Common myeloid progenitor, CD34-positive (primary cell): ENCODE measurements around the gene FAT2.

ENCODE experiments used
- CTCF ChIA-PET: fragments of 350-600 bp; sonication (Branson Sonifier 250); formaldehyde crosslinking; loops from one replicate; lab custom pipeline; 2021; ENCODE audit warnings: antibody characterized with exemption; lab: Charles Lee
- POLR2A ChIA-PET: fragments of 350-600 bp; sonication (Branson Sonifier 250); formaldehyde crosslinking; loops from one replicate; lab custom pipeline; 2021; ENCODE audit warnings: antibody characterized with exemption; lab: Charles Lee
- DNase-seq, 3 donors: peaks; one replicate each; pipeline versions ENCODE4 v3.0.0 to v3.0.0-alpha.2; 2013
- H3K27ac ChIP-seq, 2 experiments: 1 replicate in 1 of 2; 2 replicates in 1 of 2; pipeline ENCODE4 v1.7.0; 2013; ENCODE audit warnings: inconsistent platforms in 2 of 2, low read length in 2 of 2, mild to moderate bottlenecking in 2 of 2, low read depth in 1 of 2, moderate library complexity in 1 of 2; ENCODE audit not compliant: severe bottlenecking in 2 of 2, insufficient read depth in 1 of 2, poor library complexity in 1 of 2
- H3K27me3 ChIP-seq, 5 experiments: replicated peaks in 2 of 5; 1 replicate in 3 of 5; 2 replicates in 2 of 5; pipeline versions ENCODE4 v1.6.1 to v1.7.0; 2013; ENCODE audit warnings: low read length in 4 of 5, mild to moderate bottlenecking in 2 of 5, moderate library complexity in 2 of 5, inconsistent platforms in 1 of 5; ENCODE audit not compliant: insufficient read depth in 5 of 5, control insufficient read depth in 4 of 5
- H3K36me3 ChIP-seq, 4 experiments: 1 replicate in 2 of 4; 2 replicates in 2 of 4; pipeline versions ENCODE4 v1.6.1 to v1.7.0; 2013; ENCODE audit warnings: low read length in 3 of 4, control low read depth in 1 of 4, mild to moderate bottlenecking in 1 of 4; ENCODE audit not compliant: control insufficient read depth in 4 of 4, insufficient read depth in 4 of 4
- H3K4me1 ChIP-seq, 4 experiments: 1 replicate in 3 of 4; 2 replicates in 1 of 4; pipeline versions ENCODE4 v1.6.1 to v1.7.1; 2013; ENCODE audit warnings: low read length in 3 of 4, mild to moderate bottlenecking in 3 of 4, control low read depth in 1 of 4, inconsistent platforms in 1 of 4, moderate library complexity in 1 of 4; ENCODE audit not compliant: control insufficient read depth in 4 of 4, insufficient read depth in 4 of 4; ENCODE audit errors: control extremely low read depth in 1 of 4
- H3K4me3 ChIP-seq, 7 experiments: 1 replicate in 4 of 7; 2 replicates in 3 of 7; pipeline versions ENCODE4 v1.5.1 to v1.7.0; 2013; ENCODE audit warnings: mild to moderate bottlenecking in 7 of 7, low read length in 6 of 7, moderate library complexity in 6 of 7, inconsistent platforms in 2 of 7, low read depth in 2 of 7, control low read depth in 1 of 7; ENCODE audit not compliant: insufficient read depth in 4 of 7, control insufficient read depth in 1 of 7; ENCODE audit errors: extremely low read depth in 1 of 7
- H3K9me3 ChIP-seq, 5 experiments: 1 replicate in 4 of 5; 2 replicates in 1 of 5; pipeline versions ENCODE4 v1.6.1 to v1.7.1; 2013; ENCODE audit warnings: low read length in 4 of 5, mild to moderate bottlenecking in 2 of 5, inconsistent platforms in 1 of 5, low read depth in 1 of 5, moderate library complexity in 1 of 5; ENCODE audit not compliant: control insufficient read depth in 4 of 5, insufficient read depth in 2 of 5; ENCODE audit errors: control extremely low read depth in 1 of 5
- WGBS: methylation state at CpG from one replicate; pipeline ENCODE4 v1.1.5; 2013; ENCODE audit not compliant: insufficient coverage; 5-methylcytosine and 5-hydroxymethylcytosine counted together

FAT2 gene

GRCh38 chr5:151565971-151566370 is 25.2 kb downstream of the FAT2 start:
- DNase-seq: no peak
- Histone ChIP-seq H3K9me3 (peaks cover 0 to 2% (median 0%) of the 10 kb centered on the region in 5 experiments), H3K27me3 (peaks cover 0 to 3% (median 0%) of the 10 kb centered on the region in 5 experiments), H3K4me3 (no peak overlapping the region), H3K36me3 (no peaks in the 10 kb centered on the region), H3K27ac (no peak overlapping the region), H3K4me1 (no peaks in the 10 kb centered on the region)
- ChIA-PET POLR2A (no interaction called here), CTCF (interaction anchor here (0.6 kb wide), 1 partner anchor 9 kb away, joined by 3 read pairs; no protein-coding TSS in a partner anchor)
- 99% methylated on average over 11 of the region's 11 CpGs for WGBS

GRCh38 chr5:151562019-151562707 is 29.0 kb downstream of the FAT2 start:
- Histone ChIP-seq H3K4me1 (no peaks in the 10 kb centered on the region), H3K27ac (no peak overlapping the region), H3K4me3 (no peak overlapping the region), H3K27me3 (peaks cover 0 to 6% (median 0%) of the 10 kb centered on the region in 5 experiments), H3K36me3 (no peaks in the 10 kb centered on the region), H3K9me3 (peaks cover 0 to 2% (median 0%) of the 10 kb centered on the region in 5 experiments)
- POLR2A ChIA-PET: no interaction called here
- 86% methylated on average over 4 of the region's 8 CpGs for WGBS
- CTCF ChIA-PET: no interaction called here
- DNase-seq: no peak

GRCh38 chr5:151557951-151558350 is 33.2 kb downstream of the FAT2 start:
- peaks cover 0 to 6% (median 0%) of the 10 kb centered on the region in 5 experiments for H3K27me3 ChIP-seq
- 100% methylated on average over 3 of the region's 6 CpGs for WGBS
- DNase-seq: no peak
- no peaks in the 10 kb centered on the region for H3K36me3 ChIP-seq
- no peaks in the 10 kb centered on the region for H3K9me3 ChIP-seq
- CTCF ChIA-PET: no interaction called here
- POLR2A ChIA-PET: no interaction called here
- H3K27ac ChIP-seq: no peak overlapping the region
- H3K4me1 ChIP-seq: no peaks in the 10 kb centered on the region
- no peak overlapping the region for H3K4me3 ChIP-seq

- 100% methylated on average over 1 of the region's 1 CpG for WGBS
- Histone ChIP-seq H3K27me3 (peaks cover 0 to 6% (median 0%) of the 10 kb centered on the region in 5 experiments), H3K4me3 (no peak overlapping the region), H3K9me3 (no peaks in the 10 kb centered on the region), H3K4me1 (no peaks in the 10 kb centered on the region), H3K27ac (no peak overlapping the region), H3K36me3 (no peaks in the 10 kb centered on the region)
- CTCF ChIA-PET: no interaction called here
- POLR2A ChIA-PET: no interaction called here
- no peak for DNase-seq
Observed at GRCh38 chr5:151557466-151557865, 33.7 kb downstream of the FAT2 start.

GRCh38 chr5:151556806-151557205 is 34.3 kb downstream of the FAT2 start:
- Histone ChIP-seq H3K27me3 (peaks cover 0 to 6% (median 0%) of the 10 kb centered on the region in 5 experiments), H3K36me3 (no peaks in the 10 kb centered on the region), H3K4me1 (no peaks in the 10 kb centered on the region), H3K4me3 (no peak overlapping the region), H3K9me3 (no peaks in the 10 kb centered on the region), H3K27ac (no peak overlapping the region)
- no peak for DNase-seq
- 41% methylated on average over 6 of the region's 6 CpGs for WGBS
- ChIA-PET CTCF (interaction anchor here (0.9 kb wide), 1 partner anchor 15 kb away, joined by 3 read pairs; no protein-coding TSS in a partner anchor), POLR2A (no interaction called here)

GRCh38 chr5:151555760-151556576 is 35.2 kb downstream of the FAT2 start:
- no peak for DNase-seq
- H3K27me3 ChIP-seq: peaks cover 0 to 3% (median 0%) of the 10 kb centered on the region in 5 experiments
- no peaks in the 10 kb centered on the region for H3K9me3 ChIP-seq
- no peak overlapping the region for H3K4me3 ChIP-seq
- no peaks in the 10 kb centered on the region for H3K4me1 ChIP-seq
- POLR2A ChIA-PET: no interaction called here
- CTCF ChIA-PET: no interaction called here
- 100% methylated on average over 4 of the region's 4 CpGs for WGBS
- no peaks in the 10 kb centered on the region for H3K36me3 ChIP-seq
- H3K27ac ChIP-seq: no peak overlapping the region

GRCh38 chr5:151553695-151554094 is 37.4 kb downstream of the FAT2 start:
- no peak for DNase-seq
- Histone ChIP-seq H3K4me3 (no peak overlapping the region), H3K27ac (no peak overlapping the region), H3K36me3 (no peaks in the 10 kb centered on the region), H3K27me3 (peaks cover 0 to 2% (median 0%) of the 10 kb centered on the region in 5 experiments), H3K9me3 (no peaks in the 10 kb centered on the region), H3K4me1 (no peaks in the 10 kb centered on the region)
- 89% methylated on average over 4 of the region's 5 CpGs for WGBS
- ChIA-PET POLR2A (no interaction called here), CTCF (interaction anchor here (0.6 to 0.9 kb wide), 3 partner anchors 12 to 404 kb away, joined by 3 read pairs; no protein-coding TSS in a partner anchor)
